SHP77 (cell line): ENCODE data around the gene TRPV2.
A peak's percentile ranks its signal among the peaks of the same experiment; 100 is the strongest.

Experiments
- DNase-seq, 2 experiments: peaks; one replicate each; lab custom pipeline; 2025; lab: John Stamatoyannopoulos, UW

Gene TRPV2

GRCh38 chr17:16459271-16459670, 43.9 kb downstream of the TRPV2 start:
- DNase-seq = no peak

GRCh38 chr17:16459855-16460550, 44.6 kb downstream of the TRPV2 start:
- DNase-seq = no peak

- no peak for DNase-seq
Observed at GRCh38 chr17:16460796-16461605, 45.6 kb downstream of the TRPV2 start.

GRCh38 chr17:16461606-16461866, 46.2 kb downstream of the TRPV2 start:
- DNase-seq = no peak

GRCh38 chr17:16462070-16462864, 46.9 kb downstream of the TRPV2 start:
- no peak for DNase-seq

GRCh38 chr17:16463358-16464302, 48.3 kb downstream of the TRPV2 start:
- DNase-seq = peak; percentile 92 to 96

- DNase-seq = no peak
Observed at GRCh38 chr17:16464303-16465051, 49.1 kb downstream of the TRPV2 start.

GRCh38 chr17:16465052-16465312, 49.6 kb downstream of the TRPV2 start:
- DNase-seq = no peak

- DNase-seq = peak in 1 of 2 experiments; percentile 47
Observed at GRCh38 chr17:16465861-16466338, 50.5 kb downstream of the TRPV2 start.

GRCh38 chr17:16466407-16466806, 51.0 kb downstream of the TRPV2 start:
- DNase-seq = no peak

GRCh38 chr17:16467044-16467443, 51.7 kb downstream of the TRPV2 start:
- no peak for DNase-seq

- no peak for DNase-seq
Observed at GRCh38 chr17:16467886-16468285, 52.5 kb downstream of the TRPV2 start.

GRCh38 chr17:16468428-16468992, 53.1 kb downstream of the TRPV2 start:
- no peak for DNase-seq

GRCh38 chr17:16470265-16470664, 54.9 kb downstream of the TRPV2 start:
- DNase-seq = peak; percentile 29 to 43

- DNase-seq = no peak
Observed at GRCh38 chr17:16471295-16471694, 55.9 kb downstream of the TRPV2 start.

GRCh38 chr17:16472539-16472938, 57.2 kb downstream of the TRPV2 start:
- DNase-seq = no peak

- no peak for DNase-seq
Observed at GRCh38 chr17:16473044-16474011, 58.0 kb downstream of the TRPV2 start.

- no peak for DNase-seq
Observed at GRCh38 chr17:16474012-16474725, 58.8 kb downstream of the TRPV2 start.

GRCh38 chr17:16475179-16475704, 59.9 kb downstream of the TRPV2 start:
- DNase-seq = no peak
